ENCODE measurements around the gene SECISBP2L.

SECISBP2L gene

DNA sequence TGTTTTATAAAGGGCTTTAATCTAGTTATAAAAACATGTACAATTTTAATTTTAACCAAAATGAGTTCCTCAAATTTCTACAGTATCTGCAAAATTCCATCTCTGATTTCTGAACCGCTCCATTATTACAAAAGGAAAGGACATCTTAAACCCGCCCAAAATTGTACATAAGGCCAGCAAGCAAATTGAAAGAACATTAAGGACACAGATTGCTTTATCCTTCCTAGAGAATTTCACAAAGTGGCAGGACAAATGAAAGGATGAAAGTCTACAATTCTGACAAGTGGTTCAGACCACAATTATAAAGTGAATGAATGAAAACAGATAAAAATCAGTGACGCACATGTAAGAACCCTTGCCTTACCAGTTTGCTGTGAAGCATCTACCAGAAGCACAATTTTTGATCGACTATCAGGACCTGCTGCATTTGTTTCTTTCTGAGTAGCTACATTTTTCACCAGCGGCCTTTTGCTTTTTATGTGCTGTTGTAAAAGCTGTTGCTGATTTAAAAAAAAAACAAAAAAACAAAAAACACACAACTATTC is 13.6 kb downstream of the SECISBP2L start (continued):
- no peak for TF ChIP-seq ISL1 (CRISPR knock-in tag; IDR thresholded peaks at IDR 0.05)
- TF ChIP-seq ZNF565 (CRISPR knock-in tag; conservative IDR thresholded peaks at IDR 0.05; ENCODE audit: low read depth), result no peak
- no peak for TF ChIP-seq TCF4 (CRISPR knock-in tag; IDR thresholded peaks at IDR 0.05; ENCODE audit: borderline replicate concordance)
- no peak for TF ChIP-seq ZC3H10 (CRISPR knock-in tag; IDR thresholded peaks at IDR 0.05)
- TF ChIP-seq ARNTL (CRISPR knock-in tag; IDR thresholded peaks at IDR 0.05; ENCODE audit: borderline replicate concordance, low read depth), result no peak
- TF ChIP-seq ZFP3 (CRISPR knock-in tag; IDR thresholded peaks at IDR 0.05), result no peak

DNA sequence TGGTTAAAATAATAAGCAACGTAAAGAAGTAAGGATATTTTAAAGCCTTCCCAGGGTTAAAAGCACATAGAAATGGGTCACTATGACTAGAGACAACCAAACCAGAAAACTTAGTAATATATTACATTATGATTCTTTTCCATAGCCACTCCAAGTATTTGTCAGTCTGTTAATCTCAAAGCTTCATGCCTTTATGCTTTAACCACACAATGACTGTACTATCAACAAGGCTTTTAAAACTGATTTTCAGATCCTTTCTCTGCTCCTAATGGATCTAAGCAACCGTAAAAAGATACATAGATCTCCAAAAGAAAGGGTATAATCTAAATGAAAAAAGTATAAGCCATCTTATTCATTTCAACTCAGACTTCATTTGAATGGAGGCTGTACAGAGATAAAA is 14.4 kb downstream of the SECISBP2L start:
- ATAC-seq, result no peak
- no peak for TF ChIP-seq ZNF8 (CRISPR knock-in tag; IDR thresholded peaks at IDR 0.05)
- no peak for TF ChIP-seq TOX (CRISPR knock-in tag; IDR thresholded peaks at IDR 0.05; ENCODE audit: borderline replicate concordance)
- no peak for TF ChIP-seq ESRRG (CRISPR knock-in tag; IDR thresholded peaks at IDR 0.05)
- TF ChIP-seq BACH2 (CRISPR knock-in tag; IDR thresholded peaks at IDR 0.05; ENCODE audit: borderline replicate concordance), result no peak
- TF ChIP-seq GLIS3 (CRISPR knock-in tag; IDR thresholded peaks at IDR 0.05), result no peak
- TF ChIP-seq SNAI2 (CRISPR knock-in tag; IDR thresholded peaks at IDR 0.05), result no peak
- no peak for TF ChIP-seq ZNF565 (CRISPR knock-in tag; conservative IDR thresholded peaks at IDR 0.05; ENCODE audit: low read depth)
- TF ChIP-seq ISL1 (CRISPR knock-in tag; IDR thresholded peaks at IDR 0.05), result no peak
- TF ChIP-seq ZNF70 (CRISPR knock-in tag; IDR thresholded peaks at IDR 0.05), result no peak
- TF ChIP-seq, protein P1, sequence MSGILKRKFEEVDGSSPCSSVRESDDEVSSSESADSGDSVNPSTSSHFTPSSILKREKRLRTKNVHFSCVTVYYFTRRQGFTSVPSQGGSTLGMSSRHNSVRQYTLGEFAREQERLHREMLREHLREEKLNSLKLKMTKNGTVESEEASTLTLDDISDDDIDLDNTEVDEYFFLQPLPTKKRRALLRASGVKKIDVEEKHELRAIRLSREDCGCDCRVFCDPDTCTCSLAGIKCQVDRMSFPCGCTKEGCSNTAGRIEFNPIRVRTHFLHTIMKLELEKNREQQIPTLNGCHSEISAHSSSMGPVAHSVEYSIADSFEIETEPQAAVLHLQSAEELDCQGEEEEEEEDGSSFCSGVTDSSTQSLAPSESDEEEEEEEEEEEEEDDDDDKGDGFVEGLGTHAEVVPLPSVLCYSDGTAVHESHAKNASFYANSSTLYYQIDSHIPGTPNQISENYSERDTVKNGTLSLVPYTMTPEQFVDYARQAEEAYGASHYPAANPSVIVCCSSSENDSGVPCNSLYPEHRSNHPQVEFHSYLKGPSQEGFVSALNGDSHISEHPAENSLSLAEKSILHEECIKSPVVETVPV (CRISPR knock-in tag; IDR thresholded peaks at IDR 0.05), result no peak
- TF ChIP-seq, protein P2, sequence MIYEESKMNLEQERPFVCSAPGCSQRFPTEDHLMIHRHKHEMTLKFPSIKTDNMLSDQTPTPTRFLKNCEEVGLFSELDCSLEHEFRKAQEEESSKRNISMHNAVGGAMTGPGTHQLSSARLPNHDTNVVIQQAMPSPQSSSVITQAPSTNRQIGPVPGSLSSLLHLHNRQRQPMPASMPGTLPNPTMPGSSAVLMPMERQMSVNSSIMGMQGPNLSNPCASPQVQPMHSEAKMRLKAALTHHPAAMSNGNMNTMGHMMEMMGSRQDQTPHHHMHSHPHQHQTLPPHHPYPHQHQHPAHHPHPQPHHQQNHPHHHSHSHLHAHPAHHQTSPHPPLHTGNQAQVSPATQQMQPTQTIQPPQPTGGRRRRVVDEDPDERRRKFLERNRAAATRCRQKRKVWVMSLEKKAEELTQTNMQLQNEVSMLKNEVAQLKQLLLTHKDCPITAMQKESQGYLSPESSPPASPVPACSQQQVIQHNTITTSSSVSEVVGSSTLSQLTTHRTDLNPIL (CRISPR knock-in tag; IDR thresholded peaks at IDR 0.05; ENCODE audit: low read depth), result no peak
- TF ChIP-seq, protein P3, sequence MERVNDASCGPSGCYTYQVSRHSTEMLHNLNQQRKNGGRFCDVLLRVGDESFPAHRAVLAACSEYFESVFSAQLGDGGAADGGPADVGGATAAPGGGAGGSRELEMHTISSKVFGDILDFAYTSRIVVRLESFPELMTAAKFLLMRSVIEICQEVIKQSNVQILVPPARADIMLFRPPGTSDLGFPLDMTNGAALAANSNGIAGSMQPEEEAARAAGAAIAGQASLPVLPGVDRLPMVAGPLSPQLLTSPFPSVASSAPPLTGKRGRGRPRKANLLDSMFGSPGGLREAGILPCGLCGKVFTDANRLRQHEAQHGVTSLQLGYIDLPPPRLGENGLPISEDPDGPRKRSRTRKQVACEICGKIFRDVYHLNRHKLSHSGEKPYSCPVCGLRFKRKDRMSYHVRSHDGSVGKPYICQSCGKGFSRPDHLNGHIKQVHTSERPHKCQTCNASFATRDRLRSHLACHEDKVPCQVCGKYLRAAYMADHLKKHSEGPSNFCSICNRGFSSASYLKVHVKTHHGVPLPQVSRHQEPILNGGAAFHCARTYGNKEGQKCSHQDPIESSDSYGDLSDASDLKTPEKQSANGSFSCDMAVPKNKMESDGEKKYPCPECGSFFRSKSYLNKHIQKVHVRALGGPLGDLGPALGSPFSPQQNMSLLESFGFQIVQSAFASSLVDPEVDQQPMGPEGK (CRISPR knock-in tag; IDR thresholded peaks at IDR 0.05; ENCODE audit: borderline replicate concordance), result no peak
- no peak for TF ChIP-seq ZFP30 (CRISPR knock-in tag; IDR thresholded peaks at IDR 0.05)
- TF ChIP-seq, protein P4, sequence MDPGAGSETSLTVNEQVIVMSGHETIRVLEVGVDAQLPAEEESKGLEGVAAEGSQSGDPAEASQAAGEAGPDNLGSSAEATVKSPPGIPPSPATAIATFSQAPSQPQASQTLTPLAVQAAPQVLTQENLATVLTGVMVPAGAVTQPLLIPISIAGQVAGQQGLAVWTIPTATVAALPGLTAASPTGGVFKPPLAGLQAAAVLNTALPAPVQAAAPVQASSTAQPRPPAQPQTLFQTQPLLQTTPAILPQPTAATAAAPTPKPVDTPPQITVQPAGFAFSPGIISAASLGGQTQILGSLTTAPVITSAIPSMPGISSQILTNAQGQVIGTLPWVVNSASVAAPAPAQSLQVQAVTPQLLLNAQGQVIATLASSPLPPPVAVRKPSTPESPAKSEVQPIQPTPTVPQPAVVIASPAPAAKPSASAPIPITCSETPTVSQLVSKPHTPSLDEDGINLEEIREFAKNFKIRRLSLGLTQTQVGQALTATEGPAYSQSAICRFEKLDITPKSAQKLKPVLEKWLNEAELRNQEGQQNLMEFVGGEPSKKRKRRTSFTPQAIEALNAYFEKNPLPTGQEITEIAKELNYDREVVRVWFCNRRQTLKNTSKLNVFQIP (CRISPR knock-in tag; IDR thresholded peaks at IDR 0.05; ENCODE audit: borderline replicate concordance, low read depth), result no peak
- no peak for TF ChIP-seq ZFP3 (CRISPR knock-in tag; IDR thresholded peaks at IDR 0.05)
- TF ChIP-seq ZC3H10 (CRISPR knock-in tag; IDR thresholded peaks at IDR 0.05), result no peak
- TF ChIP-seq ARNTL (CRISPR knock-in tag; IDR thresholded peaks at IDR 0.05; ENCODE audit: borderline replicate concordance, low read depth), result no peak
- no peak for TF ChIP-seq RARB (CRISPR knock-in tag; IDR thresholded peaks at IDR 0.05)

DNA sequence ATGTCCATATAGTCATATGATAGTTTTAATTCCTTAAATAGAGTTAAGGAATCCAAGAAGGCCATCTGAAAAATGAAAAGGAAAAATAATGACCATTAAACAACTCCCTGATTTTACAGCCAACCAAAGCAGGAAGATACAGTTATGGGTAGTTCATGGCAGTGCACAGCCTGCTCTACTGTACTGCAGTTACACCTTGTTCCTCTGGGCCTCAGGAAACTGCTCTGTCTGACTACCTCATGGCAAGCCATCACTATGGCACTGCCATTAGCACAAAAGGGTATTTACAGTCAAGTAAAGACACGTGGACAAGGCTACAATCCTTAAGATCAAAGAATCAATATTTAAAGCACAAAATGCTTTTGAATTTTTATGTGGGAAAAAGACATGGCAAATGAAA is 19.5 kb downstream of the SECISBP2L start:
- TF ChIP-seq TOX (CRISPR knock-in tag; IDR thresholded peaks at IDR 0.05; ENCODE audit: borderline replicate concordance) (no peak), PPARA (CRISPR knock-in tag; IDR thresholded peaks at IDR 0.05; ENCODE audit: borderline replicate concordance) (no peak), ZNF70 (CRISPR knock-in tag; IDR thresholded peaks at IDR 0.05) (no peak), ISL1 (CRISPR knock-in tag; IDR thresholded peaks at IDR 0.05) (no peak), ZC3H10 (CRISPR knock-in tag; IDR thresholded peaks at IDR 0.05) (no peak), ZFP3 (CRISPR knock-in tag; IDR thresholded peaks at IDR 0.05) (no peak)
- TF ChIP-seq, protein P4 (CRISPR knock-in tag; IDR thresholded peaks at IDR 0.05; ENCODE audit: borderline replicate concordance, low read depth), result no peak
- TF ChIP-seq, protein P1 (CRISPR knock-in tag; IDR thresholded peaks at IDR 0.05), result no peak
- ATAC-seq, result no peak
